Fibroblast of lung (primary cell): ENCODE results near the gene TMEM269.

Experiments
- CTCF ChIP-seq, 2 donors: IDR thresholded peaks in 1 of 2; conservative IDR thresholded peaks in 1 of 2; 1 replicate in 1 of 2; 2 replicates in 1 of 2; pipeline ENCODE4 v1.5.1; 2011 to 2012; ENCODE audit warnings: low read length in 2 of 2, control low read depth in 1 of 2, inconsistent platforms in 1 of 2, low read depth in 1 of 2, mild to moderate bottlenecking in 1 of 2
- EZH2 ChIP-seq: IDR thresholded peaks from 2 replicates; pipeline ENCODE4 v1.5.1; 2012; ENCODE audit warnings: low read length, control low read depth, mild to moderate bottlenecking; ENCODE audit errors: missing control alignments

GRCh38 chr1:42841440-42842147, 56.8 kb downstream of the TMEM269 start:
- TF ChIP-seq CTCF (conservative IDR thresholded peaks at IDR 0.05 in 1 of 2, IDR thresholded peaks at IDR 0.05 in 1 of 2; ENCODE audit: low read depth in 1 of 2, low read length in 2 of 2) (no peak), EZH2 (no peak)
